ENCODE data around the gene PKN3. TPM values are rescaled to one million over a fixed set of nuclear protein-coding genes. Genes with fewer than 3 reads are reported as not detected.
"Not testable (repeated sequence)": the region's sequence is repeated elsewhere in the genome, so short reads cannot be mapped to it uniquely, and the experiment has no call there.

PKN3 gene
- total RNA-seq, 4 donors from 2014 or later, result 2.4 to 8.4 (median 4.1) TPM

DNA sequence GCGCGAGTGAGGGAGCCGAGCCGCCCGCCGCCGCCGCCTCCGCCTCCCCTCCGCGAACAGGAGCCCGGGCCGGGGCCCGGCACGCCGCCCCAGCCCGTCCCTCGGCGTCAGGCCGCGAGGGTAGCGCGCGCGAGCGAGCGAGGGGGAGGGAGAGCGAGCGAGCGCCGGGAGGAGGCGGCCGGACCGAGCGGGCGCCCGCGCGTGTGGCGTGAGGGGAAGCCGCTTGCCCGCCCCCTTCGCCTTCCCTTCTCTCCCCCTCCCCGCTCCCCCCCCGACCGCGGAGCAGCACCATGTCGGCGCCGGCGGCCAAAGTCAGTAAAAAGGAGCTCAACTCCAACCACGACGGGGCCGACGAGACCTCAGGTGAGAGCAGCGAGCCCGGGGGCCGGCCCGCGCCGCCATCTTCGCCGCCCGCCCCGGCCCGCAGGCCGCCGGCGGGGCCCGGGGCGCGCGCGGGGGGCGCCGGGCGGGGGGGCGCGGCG, 13.0 kb upstream of the PKN3 start:
- peak in 1 of 2 donors; percentile 91 for DNase-seq (ENCODE audit: low spot score in 2 of 2)
- TF ChIP-seq, protein P1, sequence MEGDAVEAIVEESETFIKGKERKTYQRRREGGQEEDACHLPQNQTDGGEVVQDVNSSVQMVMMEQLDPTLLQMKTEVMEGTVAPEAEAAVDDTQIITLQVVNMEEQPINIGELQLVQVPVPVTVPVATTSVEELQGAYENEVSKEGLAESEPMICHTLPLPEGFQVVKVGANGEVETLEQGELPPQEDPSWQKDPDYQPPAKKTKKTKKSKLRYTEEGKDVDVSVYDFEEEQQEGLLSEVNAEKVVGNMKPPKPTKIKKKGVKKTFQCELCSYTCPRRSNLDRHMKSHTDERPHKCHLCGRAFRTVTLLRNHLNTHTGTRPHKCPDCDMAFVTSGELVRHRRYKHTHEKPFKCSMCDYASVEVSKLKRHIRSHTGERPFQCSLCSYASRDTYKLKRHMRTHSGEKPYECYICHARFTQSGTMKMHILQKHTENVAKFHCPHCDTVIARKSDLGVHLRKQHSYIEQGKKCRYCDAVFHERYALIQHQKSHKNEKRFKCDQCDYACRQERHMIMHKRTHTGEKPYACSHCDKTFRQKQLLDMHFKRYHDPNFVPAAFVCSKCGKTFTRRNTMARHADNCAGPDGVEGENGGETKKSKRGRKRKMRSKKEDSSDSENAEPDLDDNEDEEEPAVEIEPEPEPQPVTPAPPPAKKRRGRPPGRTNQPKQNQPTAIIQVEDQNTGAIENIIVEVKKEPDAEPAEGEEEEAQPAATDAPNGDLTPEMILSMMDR (IDR thresholded peaks at IDR 0.05), result no peak
- no peak for TF ChIP-seq POLR2A (IDR thresholded peaks at IDR 0.05)
- intact Hi-C loops (cut with DNase I; ENCODE audit: low total_unique reads), result no loop called here
- peak overlapping the region; percentile 64 for H3K4me3 ChIP-seq (ENCODE audit: low read depth, poor library complexity, severe bottlenecking)
- 0 to 1% methylated on average over 27 of the region's 80 CpGs for WGBS, 2 donors

DNA sequence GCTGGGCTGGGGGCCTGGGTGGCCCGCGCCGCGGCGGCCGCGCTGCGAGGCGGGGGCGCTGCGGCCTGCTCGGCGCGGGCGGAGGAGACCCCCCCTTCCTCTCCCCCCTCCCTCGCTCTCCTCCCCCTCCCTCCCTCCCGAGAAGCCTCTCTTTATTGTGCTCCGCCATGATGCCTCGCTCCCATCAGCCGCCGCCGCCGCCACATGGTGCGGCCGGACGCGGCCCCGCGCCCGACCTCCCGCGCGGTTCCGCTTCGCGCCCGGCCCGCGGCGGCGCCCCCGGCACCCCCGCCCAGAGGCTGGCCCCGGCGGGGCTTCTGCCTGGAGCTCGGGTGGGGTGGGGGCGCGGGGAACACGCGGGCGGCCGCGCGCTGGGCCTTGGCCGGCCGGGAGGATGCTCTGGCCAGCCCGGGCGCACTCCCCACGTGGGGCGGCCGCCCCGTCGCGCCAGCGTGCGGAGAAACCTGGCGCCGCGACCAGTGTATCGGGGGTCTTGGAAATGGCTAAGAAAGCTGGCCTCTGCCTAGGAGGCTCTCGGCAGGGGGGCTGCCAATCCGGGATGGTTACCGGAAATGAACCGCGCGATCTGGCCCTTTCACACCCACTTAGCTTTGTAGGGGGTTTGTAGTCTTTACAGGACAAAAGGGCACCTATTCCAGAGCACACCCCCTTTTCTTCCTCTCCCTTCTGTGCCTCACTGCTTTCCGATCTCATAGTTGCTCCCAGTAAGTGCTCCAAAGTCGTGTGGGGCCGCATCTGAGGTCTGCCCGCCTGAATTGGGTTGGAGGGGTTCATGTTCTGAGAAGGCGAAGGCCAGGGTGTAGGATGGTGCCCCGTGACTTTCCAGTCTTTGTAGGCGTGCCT, 12.3 kb upstream of the PKN3 start:
- peak overlapping the region; percentile 70 for H3K4me3 ChIP-seq (ENCODE audit: low read depth, poor library complexity, severe bottlenecking)
- WGBS, 2 donors, result 0 to 2% methylated on average over 34 to 43 of the region's 83 CpGs
- no peak for DNase-seq (ENCODE audit: low spot score in 2 of 2)
- intact Hi-C loops (cut with DNase I; ENCODE audit: low total_unique reads), result no loop called here
- TF ChIP-seq POLR2A (IDR thresholded peaks at IDR 0.05), result no peak
- TF ChIP-seq, protein P1 (IDR thresholded peaks at IDR 0.05), result no peak

DNA sequence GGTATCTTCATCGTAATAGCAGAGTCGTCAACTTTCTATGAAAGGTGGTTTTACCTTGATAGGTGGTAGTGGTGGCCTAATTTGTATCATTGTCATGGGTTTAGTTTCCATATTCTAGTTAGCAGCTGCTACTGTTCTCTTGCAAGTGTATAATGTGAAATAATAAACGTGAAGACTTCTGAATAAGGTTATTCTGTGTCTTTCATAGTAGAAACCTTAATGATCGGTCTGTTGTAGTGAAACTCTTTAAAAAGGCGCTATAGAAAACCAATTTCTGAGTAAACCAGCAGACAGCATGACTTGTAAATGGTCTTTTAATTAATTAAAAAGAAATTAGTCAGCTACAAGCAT, 11.6 kb upstream of the PKN3 start:
- H3K4me3 ChIP-seq (ENCODE audit: low read depth, poor library complexity, severe bottlenecking), result peak overlapping the region; percentile 70
- no peak for TF ChIP-seq POLR2A (IDR thresholded peaks at IDR 0.05)
- TF ChIP-seq, protein P1 (IDR thresholded peaks at IDR 0.05), result no peak
- intact Hi-C loops (cut with DNase I; ENCODE audit: low total_unique reads), result no loop called here
- DNase-seq (ENCODE audit: low spot score in 2 of 2), result no peak
- WGBS, 2 donors, result 9 to 11% methylated on average over 5 of the region's 5 CpGs

DNA sequence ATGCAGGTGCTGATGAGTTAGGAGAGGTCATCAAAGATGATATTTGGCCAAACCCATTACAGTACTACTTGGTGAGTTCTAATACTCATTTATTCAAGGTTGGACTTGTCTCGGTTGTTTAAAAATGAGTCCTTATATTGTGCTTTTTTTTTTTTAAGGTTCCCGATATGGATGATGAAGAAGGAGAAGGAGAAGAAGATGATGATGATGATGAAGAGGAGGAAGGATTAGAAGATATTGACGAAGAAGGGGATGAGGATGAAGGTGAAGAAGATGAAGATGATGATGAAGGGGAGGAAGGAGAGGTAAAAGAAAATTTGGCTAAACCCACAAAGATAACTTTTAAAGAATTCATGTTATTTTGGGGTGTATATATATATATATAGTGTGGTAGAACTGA, 8.6 kb upstream of the PKN3 start:
- H3K4me3 ChIP-seq (ENCODE audit: low read depth, poor library complexity, severe bottlenecking); DNase-seq (ENCODE audit: low spot score in 2 of 2); intact Hi-C loops (cut with DNase I; ENCODE audit: low total_unique reads): not testable (repeated sequence)
- WGBS, 2 donors, result 84 to 87% methylated on average over 3 of the region's 3 CpGs

DNA sequence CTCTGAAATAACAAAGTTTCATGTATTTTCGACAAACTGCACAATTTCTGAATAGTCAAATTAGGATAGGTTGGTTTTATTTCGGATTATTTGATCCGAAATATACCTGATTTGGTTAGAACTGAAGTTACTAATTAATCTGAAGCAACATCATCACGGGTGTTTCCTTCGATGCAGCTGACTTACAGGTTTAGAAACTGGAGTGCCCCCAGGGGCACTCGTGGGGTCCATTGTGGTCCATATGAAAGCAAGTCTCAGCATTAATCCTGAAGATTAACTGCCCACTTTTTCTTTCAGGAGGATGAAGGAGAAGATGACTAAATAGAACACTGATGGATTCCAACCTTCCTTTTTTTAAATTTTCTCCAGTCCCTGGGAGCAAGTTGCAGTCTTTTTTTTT, 8.0 kb upstream of the PKN3 start:
- WGBS, 2 donors, result 70 to 73% methylated on average over 6 of the region's 6 CpGs
- TF ChIP-seq POLR2A (IDR thresholded peaks at IDR 0.05), result no peak
- TF ChIP-seq, protein P1 (IDR thresholded peaks at IDR 0.05), result no peak
- no peak for DNase-seq (ENCODE audit: low spot score in 2 of 2)
- intact Hi-C loops (cut with DNase I; ENCODE audit: low total_unique reads), result no loop called here
- H3K4me3 ChIP-seq (ENCODE audit: low read depth, poor library complexity, severe bottlenecking), result no peak overlapping the region

DNA sequence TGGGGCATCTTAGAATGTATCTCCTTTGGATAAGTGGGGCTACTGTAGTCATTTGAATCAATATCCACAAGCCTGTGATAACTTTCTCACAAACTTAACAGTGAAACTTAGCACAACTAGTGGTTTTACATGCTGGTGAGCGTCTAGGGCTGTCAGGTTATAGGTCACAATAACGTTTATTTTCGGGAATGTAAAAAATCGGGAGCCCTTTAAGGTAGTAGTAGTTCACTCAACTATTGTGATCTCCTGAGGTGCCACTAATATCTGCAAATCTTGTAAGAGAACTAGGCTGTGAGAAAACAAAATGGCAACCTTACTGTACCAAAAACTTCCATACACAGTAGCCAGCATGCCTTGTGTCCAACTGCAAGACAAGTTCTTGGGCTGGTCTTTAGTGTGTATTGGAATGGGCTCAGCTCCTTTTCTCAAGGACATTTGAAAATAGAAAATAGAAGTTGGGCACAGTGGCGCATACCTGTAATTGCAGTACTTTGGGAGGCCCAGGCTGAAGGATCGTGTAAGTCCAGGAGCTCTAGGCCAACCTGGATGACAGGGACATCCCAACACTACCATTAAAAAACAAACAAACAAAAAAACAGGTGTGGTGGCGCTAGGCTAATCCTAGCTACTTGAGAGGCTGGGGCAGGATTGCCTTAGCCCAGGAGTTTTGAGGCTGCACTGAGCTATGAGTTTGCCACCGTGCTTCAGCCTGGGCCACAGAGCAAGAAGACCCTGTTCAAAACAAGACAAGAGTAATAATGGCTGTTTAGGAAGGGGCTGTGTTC, 5.2 kb upstream of the PKN3 start:
- WGBS, 2 donors, result 79 to 80% methylated on average over 8 of the region's 8 CpGs
- no peak overlapping the region for H3K4me3 ChIP-seq (ENCODE audit: low read depth, poor library complexity, severe bottlenecking)
- intact Hi-C loops (cut with DNase I; ENCODE audit: low total_unique reads), result no loop called here
- DNase-seq (ENCODE audit: low spot score in 2 of 2), result no peak
- no peak for TF ChIP-seq POLR2A (IDR thresholded peaks at IDR 0.05)
- TF ChIP-seq, protein P1 (IDR thresholded peaks at IDR 0.05), result no peak

DNA sequence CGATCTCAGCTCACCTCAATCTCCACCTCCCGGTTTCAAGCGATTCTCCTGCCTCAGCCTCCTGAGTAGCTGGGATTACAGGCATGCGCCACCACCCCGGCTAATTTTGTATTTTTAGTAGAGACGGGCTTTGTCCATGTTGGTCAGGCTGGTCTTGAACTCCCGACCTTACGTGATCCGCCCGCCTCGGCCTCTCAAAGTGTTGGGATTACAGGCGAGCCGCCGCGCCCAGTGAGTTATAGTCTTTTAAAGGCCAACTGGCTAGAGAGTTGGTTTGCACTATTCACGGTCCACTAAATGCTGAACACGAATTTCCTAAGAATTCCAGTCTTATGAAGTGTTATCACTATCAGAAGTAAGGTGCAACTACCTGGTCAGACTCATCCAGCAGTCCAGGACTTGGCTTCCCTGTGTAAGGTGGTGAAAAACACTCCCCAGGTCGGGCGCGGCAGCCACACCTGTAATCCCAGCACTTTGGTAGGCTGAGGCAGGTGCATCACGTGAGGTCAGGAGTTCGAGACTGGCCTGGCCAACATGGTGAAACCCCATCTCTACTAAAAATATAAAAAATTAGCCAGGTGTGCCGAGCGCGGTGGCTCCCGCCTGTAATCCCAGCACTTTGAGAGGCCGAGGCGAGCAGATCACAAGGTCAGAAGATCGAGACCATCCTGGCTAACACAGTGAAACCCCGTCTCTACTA, 3.1 kb upstream of the PKN3 start:
- 95 to 96% methylated on average over 30 of the region's 30 CpGs for WGBS, 2 donors
- intact Hi-C loops (cut with DNase I; ENCODE audit: low total_unique reads); DNase-seq (ENCODE audit: low spot score in 2 of 2); H3K4me3 ChIP-seq (ENCODE audit: low read depth, poor library complexity, severe bottlenecking): not testable (repeated sequence)

All from lower leg skin (tissue), 4 donors.